GM12892 (cell line): Measurements from ENCODE around the gene RAD23B.

Source experiments
- POLR2A ChIP-seq: IDR thresholded peaks from 2 replicates; pipeline ENCODE4 v1.6.1; 2011; ENCODE audit warnings: low read depth, low read length, control low read depth
- TAF1 ChIP-seq: IDR thresholded peaks from 2 replicates; pipeline ENCODE4 v1.6.1; 2011; ENCODE audit warnings: low read depth, mild to moderate bottlenecking, control low read depth, low read length, borderline replicate concordance

DNA sequence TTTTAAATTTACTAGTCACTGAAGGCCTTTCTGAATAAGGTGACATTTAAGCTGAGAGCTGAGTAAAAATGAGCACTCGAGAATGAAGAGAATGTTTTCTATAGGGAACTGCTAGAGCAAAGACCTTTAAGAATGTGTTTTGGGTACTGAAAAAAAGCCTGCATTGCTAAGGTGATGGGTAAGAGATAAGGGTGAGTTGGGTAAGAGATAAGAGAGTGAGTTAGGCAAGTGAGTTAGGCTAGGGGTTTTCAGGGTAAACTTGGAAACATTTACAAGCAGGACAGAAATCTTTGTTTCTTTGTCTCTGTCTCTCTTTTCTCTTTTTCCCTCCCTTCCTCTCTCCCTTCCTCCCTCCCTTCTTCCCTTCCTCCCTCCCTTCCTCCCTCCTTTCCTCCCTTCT, 5.6 kb downstream of the RAD23B start:
- TF ChIP-seq TAF1 (no peak), POLR2A (no peak)
